ENCODE measurements around the gene RXRB.
A peak's percentile ranks its signal among the peaks of the same experiment; 100 is the strongest.

The RXRB gene

GRCh38 chr6:33174784-33175183 is 25.7 kb downstream of the RXRB start:
- no peak for DNase-seq

DNA sequence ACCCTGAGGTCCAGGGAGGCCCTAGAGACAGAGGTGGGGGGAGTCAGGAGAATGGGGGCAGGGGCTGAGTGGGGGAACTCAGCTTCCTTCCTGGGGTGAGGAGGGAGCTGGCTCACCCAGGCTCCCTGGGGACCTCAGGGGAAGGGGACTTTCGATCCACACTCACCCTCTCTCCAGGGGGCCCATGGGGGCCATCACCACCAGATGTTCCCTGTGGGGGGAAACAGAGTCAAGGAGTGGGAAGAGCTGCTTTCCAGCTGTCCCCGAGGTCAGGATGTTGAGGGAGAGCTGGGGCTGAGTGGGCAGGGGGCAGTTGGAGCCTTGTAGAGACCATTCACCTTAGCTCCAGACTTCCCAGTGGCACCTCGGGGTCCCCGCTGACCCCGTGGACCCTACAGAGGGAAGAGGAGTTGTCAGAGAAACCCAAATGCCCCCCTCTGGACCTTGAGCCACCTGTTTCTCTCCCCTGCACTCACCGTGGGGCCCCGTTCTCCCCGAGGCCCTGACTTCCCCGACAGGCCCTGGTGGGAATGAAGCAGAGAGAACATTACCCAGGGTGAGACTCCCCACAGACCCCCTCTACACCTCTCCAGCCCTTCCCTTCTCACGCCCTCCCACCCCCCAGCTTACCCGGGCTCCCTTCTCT is 26.8 kb downstream of the RXRB start:
- DNase-seq = no peak

GRCh38 chr6:33172688-33173534 is 27.6 kb downstream of the RXRB start:
- DNase-seq = no peak

- DNase-seq = no peak
Measured at GRCh38 chr6:33171880-33172687, 28.4 kb downstream of the RXRB start.

- no peak for DNase-seq
Measured at GRCh38 chr6:33171016-33171879, 29.2 kb downstream of the RXRB start.

DNA sequence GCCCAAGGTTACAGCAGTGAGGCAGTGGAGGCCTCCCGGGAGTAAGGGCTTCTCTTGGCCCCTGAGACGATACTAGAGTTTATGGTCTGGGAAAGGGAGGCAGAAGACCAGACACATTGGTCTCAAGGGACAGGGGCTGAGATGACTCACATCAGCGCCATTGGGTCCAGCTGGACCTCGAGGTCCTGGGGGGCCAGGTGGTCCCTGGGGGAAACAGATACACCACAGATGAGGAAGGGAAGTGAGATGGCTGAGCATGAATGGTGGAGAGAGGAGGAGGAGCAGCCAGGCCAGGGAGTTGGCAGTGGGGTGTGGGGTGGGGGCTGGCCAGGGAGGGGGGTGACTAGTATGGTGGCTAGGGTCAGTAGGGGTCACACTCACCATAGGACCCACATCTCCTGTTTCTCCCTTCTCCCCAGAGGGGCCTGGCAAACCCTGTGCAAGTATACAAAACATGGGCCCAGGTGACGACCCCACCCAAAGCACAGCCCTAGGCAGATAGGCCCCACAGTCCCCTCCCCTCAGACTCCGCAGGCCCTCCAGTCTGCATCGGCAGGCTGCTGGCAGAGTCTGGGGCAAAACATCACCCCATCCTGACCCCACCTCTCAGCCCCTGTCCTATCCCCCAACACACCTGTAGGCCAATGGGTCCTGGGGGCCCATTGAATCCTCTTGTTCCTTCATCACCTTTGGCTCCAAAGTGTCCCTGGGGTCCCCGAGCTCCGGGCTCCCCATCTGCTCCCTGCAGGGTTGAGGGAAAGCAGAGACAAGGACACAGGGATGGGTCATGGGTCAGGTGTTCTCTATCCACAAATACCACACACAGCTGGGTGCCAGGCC is 30.1 kb downstream of the RXRB start:
- no peak for DNase-seq

DNA sequence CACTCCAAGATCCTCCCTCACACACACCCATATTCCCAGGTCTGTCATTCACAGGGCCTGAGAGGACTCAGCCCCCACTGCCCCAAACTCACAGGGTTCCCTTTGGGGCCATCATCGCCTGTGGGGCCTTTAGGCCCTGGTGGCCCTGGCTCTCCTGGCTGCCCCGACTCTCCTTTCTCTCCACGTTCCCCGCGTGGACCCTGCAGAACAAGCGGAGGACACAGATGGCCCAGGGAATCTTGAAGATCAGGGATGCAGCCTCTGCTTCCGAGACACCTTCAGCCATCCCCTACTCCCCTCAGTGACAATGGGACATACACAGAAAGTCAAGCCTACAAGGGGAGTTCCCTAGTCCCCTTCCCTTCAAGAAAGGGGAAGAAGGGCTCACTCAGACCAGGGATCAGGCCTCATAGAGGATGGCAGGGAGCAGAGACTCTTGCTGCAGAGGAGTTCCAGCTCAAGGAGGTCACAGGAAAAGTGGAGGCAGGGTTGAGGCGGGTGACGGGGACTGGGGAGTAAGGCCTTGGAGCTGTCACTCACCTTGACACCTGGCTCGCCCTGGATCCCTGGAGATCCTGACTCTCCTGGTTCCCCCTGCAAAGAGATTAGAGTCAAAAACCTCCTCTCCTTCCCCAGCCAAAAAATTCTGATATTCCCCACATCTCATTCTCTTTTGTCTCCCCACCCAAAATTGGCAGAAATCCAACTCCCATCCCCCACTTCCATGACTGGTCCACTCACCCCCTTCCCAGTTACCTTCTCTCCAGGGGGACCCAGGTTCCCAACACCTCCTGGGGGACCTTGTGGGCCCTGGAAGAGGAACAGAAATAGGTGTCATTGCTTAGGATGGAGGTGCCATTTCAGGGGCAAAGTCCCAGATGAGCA is 30.9 kb downstream of the RXRB start:
- no peak for DNase-seq

DNA sequence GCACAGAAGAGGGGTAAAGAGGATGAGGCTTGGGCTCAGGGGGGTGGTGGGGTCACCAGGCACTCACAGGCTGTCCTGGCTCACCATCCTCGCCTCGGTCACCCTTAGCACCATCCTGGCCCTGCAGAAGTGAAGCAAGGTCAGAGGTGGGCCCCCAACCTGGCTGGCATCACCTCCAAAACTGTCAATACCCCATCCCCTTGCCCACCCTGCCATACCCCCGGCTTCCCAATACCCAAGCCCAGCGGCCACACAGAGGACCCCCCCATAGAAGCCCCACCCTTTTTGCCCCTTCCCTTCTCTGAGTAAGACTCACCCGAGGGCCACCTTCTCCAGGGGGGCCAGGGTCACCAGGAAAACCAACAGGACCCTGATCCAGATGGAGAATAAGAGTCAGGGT is 31.8 kb downstream of the RXRB start:
- no peak for DNase-seq

GRCh38 chr6:33168284-33168601 is 32.2 kb downstream of the RXRB start:
- no peak for DNase-seq

DNA sequence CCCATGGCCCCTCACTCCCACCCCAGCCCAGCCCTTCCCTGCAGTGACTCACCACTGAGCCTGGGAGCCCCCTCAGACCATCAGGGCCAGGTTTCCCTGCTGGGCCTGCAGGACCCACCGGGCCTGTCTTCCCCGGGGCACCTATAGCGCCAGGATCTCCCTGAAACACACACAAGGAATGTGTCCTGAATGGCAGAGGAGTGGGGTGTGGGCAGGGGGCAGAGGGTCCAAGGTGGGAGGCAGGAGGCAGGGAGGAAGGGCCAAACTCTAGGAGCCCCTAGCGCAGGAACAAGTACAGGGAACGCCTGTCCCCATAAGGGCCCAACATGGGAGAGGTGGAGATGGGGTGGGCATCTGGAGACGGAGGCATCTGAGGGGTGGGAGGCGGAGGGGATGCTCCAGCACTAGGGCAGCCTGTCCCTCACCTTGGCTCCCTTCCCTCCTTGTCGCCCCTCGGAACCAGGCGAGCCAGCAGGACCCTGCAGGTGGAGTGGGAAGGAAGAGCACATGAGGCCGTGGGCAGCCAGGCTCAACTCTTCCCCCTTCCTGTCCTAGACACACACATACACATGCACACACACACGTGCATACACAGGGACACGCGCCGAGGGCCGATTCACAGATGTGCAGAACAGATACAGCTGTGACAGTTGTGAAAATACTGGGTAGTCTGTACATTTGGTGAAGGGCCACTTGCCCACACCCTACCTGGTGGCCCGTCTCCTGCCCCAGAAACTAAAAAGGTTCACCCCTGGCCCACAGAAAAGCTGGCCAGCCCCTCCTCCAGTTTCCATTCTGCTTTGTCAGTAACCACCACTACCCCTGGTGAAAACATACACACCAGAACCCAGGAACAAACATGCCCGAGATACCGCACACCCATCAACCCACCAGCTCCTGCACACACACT is 32.8 kb downstream of the RXRB start:
- no peak for DNase-seq

DNA sequence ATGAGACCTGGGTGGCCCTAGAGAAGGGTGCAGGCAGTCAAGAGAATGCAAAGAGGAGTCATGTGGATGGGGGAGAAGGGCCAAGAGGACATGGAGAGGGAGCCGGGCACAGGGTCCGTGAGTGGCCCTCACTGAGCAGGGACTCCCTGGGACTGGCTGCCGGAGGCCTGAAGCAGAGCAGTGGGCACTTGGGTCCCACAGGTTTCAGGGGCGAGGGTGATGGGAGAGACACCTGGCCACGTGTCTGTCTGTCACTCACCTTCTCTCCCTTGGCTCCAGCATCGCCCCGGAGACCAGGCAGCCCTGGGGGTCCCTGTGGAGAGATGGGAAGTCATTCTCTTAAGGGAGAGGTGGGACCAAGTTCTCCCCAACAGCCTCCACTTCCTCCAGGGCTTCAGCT is 33.7 kb downstream of the RXRB start:
- DNase-seq = no peak

DNA sequence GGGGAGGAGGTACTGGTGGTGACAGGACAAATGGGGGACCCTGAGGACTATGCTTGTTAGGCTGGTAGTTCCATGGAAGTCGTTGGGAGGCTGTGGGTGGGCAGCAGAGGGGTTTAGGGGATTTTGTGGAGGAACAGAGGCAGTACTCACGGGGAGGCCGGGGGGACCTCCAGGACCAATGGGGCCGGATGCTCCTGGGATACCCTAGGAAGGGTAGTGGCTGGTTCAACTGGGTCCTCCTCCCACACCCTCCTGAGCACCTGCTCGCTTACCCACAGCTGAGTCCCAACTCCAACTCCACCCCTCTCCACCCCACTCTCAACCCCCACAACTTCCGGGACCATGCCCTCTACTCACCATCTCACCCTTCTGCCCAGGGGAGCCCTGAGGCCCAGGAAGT is 34.1 kb downstream of the RXRB start:
- DNase-seq = no peak

DNA sequence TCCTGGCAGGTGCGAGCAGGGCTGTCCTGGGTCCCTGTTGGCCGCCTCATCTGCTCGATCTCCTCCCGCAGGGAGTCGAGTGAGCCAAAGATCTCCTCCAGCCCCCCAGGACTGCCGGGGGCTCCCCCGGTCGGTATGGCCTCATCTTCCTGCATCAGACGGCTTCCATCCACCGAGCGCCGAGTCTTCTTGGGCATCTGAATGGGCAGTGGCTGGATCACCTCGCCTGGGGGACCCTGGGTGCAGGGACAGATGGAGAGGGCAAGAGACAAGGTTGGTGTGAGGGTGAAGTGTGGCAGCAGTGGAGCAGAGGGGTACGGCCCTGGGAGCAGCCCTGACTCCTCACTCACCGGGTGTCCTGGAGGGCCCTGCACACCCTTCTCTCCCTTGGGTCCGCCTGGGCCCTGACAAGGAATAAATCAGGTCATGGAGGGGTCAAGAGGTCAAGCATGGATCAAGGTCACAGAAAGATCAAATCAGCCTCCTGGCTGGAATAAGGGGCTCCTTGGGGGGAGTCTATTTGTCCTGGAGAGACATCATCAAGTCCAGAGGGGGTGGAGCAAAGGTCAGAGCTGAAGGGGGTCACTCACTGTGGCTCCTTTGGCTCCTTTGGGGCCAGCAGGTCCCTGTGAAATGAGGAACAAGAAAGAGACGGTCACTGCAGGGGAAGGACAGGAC is 34.7 kb downstream of the RXRB start:
- DNase-seq = no peak

DNA sequence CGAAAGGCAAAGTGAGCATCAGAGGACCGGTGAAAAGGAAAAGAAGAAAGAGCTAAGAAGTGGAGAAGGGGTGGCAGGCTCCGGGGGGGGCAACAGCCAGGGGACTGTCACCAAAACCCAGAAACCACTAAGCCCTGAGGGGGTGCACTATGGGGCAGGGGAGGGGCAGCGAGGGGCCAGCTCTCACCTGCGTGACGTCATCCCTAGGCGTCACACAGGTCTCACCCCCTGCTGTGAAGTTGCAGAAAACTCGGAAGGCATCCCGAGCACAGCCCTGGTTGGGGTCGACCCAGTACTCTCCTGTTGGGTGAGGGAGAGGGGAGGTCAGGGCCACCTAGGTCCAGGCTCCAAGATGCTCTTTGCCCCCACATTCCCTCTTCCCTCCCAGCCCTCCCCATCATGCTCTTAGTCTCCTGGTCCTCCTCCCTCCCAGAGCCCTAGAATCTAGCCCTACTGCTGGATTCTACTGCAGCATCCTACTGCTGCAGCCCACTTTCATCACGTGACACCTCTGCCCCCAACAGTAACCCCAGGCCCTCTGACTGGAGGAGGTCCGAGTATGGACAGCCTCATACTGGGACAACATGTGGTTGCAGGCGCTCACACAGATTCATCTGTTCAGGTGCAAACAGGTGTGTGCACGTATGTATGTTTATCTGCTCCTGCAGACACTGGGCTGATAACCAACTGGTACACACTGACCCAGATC is 35.6 kb downstream of the RXRB start:
- DNase-seq = no peak

GRCh38 chr6:33164176-33164575 is 36.3 kb downstream of the RXRB start:
- DNase-seq = no peak

DNA sequence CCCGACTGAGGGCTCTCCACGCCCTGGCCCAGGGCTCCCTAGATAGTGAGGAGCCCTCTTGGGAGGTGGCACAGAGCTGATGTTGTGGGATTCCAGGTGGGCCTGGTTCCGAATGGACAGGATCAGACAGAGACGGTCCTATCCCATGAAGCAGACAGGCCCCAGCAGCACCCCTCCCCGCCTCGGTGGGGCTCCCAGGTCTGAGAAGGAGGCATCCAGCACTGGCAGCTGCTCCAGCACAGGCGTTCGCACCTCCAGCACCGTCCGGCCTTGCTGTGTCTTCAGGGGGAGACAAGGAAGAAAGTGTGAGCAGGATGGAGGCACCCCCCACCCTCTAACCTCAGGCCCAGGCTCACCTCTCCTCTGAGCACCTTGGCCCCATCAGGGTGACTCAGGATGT is 36.9 kb downstream of the RXRB start:
- DNase-seq = no peak

- DNase-seq = peak in 1 of 2 experiments; percentile 17
Measured at GRCh38 chr6:33161354-33162331, 38.8 kb downstream of the RXRB start.

All from NCI-H187 (cell line).